Measurements from ENCODE around the gene CRYM.
"Not testable (repeated sequence)": the region's sequence is repeated elsewhere in the genome, so short reads cannot be mapped to it uniquely, and the experiment has no call there.

Gene CRYM

GRCh38 chr16:21279501-21279900 is 1.4 kb upstream of the CRYM start:
- DNase-seq (ENCODE audit: low spot score), result no peak

DNA sequence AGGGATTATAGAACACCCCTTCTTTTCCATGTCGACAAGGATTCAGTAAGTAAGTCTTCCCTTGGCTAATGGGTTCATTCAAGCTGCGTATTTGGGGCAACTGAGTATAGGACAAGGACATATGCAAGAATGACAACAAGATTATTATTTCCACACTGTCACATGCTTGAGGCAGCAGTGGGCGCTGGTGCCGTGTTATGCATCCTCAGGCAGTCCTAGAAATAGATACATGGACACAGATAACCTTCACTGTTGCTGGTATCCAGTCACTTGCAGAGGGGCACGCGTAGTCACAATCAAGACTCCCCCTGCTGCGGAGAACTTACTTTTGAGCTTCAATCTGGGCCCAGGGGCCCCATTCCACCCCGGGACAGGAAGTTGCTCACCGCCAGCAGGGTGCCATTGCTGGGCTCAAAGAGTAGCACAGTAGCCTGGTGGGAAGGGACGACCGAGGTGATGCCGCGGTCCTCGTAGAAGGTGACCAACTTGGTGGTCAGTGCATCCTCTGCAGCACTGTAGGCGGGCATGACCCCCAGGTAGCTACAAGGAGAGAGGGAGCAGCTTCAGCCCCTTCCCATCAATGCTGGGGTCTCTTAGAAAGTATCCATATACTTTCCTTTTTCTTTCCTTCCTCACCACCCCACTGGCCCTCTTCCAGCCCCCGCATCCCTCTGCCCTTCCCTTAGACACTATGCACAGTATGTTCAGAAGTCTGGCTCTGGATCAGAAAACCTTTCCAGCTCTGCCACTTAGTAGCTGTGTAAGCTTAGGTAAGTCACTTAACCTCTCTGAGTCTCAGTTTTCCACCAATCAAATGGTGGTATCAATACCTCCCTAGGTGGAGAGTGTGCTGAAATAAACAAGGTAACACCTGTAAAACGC is 804 bp downstream of the CRYM start:
- DNase-seq (ENCODE audit: low spot score), result no peak

DNA sequence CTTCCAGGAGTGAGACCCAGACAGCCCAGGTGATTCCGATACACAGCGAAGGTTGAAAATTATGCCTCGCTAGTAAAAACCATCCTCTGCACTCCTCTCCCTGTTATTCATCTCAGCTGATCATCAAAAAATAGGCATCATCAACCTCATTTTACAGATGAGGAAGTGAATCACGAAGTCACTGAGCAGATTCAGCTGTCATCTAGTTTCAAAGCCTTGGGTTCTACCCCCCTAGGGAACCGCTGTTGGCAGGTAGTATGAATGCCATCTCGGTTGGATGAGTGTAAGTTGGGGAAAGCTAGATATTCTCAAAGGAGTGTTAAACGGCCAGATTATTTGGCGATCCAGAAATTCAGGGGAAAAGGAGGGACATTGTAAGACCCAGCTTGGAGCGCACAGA is 2.0 kb downstream of the CRYM start:
- DNase-seq (ENCODE audit: low spot score), result no peak

DNA sequence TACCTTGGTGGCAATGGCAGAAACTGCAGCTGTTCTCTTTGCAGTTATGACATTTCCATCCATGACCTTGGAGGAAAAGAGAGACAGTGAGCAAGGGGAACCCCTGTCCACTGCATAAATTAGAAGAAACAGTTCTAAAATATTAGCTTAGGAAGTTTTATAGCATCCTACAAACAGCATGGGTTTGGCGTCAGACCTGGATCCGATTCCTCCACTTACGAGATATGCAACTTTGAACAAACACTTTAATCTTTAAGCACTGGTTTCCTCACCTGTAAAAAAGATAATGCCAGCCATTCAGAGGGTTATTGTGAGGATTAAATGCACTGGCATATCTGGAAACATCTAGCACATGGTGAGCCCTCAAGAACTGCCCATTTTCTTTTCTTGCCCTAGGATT is 2.6 kb downstream of the CRYM start:
- no peak for DNase-seq (ENCODE audit: low spot score)

DNA sequence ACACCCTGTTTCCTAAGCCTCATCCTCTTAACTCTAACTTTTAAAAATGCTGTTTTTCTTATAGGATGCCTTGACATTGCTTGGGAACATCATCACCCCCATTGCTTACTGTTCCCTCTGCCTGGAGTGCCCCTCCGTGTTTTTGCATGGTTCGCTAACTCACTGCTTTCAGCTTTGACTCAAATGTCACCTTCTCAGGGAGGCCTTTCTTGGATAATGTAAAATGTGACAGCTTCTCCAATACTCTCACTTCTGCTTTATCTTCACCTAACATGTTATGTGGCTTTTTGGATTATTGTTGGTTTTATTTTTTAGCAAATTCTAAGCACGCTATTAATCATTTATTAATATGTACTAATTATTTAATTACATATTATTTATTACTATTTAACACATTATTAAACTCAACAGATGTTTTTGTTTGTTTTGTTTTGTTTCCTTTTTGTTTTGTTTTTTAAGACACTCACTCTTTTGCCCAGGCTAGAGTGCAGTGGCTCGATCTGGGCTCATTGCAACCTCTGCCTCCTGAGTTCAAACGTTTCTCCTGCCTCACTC is 3.8 kb downstream of the CRYM start:
- no peak for DNase-seq (ENCODE audit: low spot score)

GRCh38 chr16:21272763-21273162 is 5.3 kb downstream of the CRYM start:
- DNase-seq (ENCODE audit: low spot score), result not testable (repeated sequence)

DNA sequence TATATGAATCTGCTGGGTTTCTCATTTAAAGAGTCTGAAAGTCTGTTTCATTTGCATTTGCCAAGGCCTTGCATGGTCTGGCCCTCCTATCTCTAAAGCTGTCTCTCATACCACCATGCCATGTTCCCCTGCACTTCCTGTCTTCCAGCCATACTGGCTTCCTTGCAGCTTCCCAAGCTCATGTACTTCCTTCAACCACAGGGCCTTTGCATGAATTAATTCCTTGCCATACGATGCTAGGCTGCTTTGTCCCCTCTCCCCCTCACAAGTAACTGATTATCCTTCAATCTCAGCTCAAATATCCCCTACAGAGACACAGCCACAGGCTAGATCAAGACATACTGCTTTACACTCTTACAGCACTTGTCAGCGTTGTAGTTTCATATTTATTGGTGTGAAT is 5.8 kb downstream of the CRYM start:
- DNase-seq (ENCODE audit: low spot score), result no peak

GRCh38 chr16:21268236-21268635 is 9.9 kb downstream of the CRYM start:
- DNase-seq (ENCODE audit: low spot score), result no peak

GRCh38 chr16:21267298-21267697 is 10.8 kb downstream of the CRYM start:
- no peak for DNase-seq (ENCODE audit: low spot score)

DNA sequence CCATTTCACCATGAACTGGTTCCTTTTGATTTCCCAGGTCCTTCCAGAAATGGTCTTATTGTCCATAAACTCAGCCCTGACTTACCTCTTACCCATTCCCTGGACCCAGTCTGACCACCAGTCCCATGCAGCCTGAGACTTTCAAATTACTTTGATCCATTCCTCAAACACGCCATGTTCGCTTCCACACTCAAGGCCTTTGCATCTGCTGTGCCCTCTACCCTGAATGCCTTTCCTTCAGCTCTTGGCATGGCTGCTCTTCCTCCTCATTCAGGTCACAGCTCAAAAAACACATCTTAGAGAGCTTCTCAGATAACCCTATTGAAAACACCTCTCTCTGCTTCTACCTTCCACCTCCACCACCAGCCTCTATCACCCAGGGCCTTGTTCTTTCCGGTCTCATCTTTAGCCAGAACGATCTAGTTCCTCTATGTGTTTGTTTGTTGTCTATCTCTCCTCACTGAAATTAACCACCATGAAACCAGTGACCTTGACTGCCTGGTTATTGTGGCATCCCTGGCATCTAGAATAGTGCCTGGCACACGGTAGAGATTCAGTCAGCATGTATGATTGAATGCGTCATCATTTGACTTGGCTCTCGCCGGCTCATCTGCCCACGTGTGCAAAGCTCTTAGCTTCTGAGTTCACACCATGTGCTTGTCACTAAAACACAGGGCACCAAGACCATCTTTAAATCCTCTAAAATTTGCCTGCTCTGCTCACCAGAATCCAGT is 12.8 kb downstream of the CRYM start:
- peak; percentile 28 for DNase-seq (ENCODE audit: low spot score)

DNA sequence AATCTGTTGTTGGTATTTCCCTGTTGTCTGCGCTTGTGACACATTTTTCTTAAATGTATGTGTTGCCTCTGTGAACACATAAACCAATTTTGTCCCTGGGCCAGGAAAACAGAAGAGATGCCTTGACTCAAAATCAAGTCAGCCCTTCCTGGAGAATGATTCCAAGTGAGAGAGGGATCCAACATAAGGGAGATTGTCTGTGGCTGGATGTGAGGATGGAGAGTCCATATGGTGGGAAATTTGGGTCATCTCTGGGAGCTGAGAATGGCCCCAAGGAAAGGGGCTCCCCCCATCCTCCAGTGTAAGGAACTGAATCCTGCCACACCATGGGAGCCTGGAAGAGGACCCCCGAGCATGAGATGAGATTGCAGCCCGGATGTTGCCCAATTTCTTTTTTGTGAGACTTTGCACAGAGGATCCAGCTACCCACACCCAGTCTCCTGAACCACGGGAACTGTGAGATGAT is 13.5 kb downstream of the CRYM start:
- DNase-seq (ENCODE audit: low spot score), result no peak

DNA sequence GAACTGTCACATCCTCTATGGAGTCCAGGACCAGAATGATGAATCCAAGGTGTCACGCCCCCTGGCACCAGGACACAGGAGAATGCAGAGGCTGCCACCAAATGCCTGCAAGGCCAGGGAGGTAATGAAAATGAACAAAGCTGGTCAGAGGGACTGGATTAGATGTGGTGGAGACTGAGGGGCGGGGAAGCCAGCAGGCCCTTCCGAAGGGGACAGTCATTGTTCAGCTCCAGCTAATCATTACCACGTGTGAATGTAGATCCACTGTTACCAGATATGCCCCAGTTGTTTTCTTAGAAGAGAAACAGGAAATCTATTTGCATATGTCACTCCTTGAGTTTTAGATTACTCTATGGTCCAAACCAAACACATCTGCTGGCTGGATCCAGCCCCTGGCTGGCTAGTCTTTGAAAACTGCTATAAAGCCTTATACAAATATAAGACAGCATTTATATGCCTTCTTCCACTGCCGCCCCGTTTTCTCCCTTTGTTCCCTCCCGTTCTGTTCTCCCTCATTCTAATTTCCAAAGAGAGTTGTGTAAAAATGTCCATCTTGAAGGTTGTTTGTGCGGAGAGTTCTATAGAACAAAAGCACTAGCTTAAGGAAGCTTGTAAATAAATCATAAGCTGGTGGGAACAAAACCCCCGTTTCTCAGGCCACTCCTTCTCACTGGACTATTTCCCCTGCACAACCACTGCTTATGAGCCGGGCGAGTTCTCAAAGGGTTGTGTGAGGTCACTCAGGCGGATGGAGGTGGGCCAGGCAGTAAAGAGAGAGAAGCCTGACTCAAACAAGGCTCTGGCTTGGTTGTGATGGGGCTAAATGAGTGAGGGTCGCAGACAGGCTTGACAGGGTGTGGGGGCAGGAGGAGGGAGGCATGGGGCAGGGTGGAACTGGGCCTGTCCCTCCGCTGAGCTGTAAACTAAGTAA is 14.2 kb downstream of the CRYM start:
- peak; percentile 70 for DNase-seq (ENCODE audit: low spot score)

DNA sequence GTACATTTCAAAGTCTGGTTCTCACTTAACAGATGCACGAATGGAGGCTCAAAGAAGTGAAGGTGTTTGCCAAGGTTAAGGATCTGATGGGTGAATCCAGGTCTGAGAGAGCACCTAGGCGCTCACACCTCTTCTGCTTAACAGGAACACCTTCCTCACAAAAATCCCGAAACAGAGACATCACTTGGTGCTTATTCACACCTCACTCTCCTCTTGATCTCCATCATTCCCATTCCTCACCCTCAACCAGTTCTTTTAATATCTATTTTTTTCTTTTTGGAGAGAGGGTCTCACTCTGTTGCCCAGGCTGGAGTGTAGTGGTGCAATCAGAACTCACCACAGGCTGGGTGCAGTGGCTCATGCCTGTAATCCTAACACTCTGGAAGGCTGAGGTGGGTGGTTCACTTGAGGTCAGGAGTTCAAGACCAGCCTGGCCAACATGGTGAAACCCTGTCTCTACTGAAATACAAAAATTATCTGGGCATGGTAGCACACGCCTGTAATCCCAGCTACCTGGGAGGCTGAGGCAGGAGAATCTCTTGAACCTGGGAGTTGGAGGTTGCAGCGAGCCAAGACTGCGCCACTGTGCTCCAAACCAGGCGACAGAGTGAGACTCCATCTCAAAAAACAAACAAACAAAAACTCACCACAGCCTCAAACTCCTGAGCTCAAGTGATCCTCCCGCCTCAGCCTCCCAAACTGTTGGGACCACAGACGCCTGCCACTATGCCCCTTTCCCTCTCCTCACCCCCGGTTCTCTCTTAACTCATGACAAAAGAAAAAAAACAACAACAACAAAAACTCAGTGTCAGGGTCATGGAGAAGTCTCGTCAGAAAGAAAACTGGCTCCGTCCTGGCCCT is 15.1 kb downstream of the CRYM start:
- no peak for DNase-seq (ENCODE audit: low spot score)

DNA sequence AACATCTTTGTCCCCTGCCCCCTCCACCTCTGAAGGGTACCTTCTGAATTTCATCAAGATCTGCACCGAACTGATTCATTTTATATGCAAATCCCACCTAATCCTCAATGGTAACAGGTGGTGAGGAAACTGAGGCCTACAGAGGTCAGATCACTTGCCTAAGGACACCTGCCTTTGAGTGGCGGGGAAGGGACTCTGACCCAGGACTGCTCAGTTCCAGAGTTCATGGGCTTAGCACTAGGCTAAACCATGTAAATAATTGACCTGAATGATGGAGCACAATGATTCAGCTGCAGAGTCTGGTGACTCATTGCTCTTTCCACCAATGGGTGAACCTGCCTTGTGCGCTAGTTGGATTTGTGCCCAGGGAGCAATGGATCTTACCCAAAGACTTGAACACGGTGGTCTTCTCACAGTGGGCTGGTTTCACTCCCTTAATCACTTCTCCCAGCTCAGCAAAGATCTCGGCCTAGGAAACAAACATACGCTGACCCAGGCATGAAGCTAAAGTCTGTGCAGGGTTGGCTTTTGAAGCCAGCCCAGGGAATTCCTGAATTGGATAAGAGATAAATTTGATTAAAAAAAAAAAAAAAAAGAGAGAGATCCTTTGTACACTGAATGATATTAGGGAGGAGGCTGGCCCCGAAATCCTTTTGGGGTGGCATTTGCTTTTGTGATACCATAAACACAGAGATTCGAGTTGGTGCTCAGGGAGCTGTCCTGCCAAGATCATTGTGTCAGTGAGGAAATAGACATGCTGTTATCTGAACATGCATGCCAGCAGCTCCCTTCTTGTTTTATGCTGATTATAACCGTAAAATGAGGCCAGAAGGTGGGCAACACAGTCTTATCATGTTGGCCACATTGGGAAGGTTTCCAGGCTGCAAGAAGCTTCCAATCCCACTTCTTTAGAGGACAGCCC is 17.0 kb downstream of the CRYM start:
- peak; percentile 46 for DNase-seq (ENCODE audit: low spot score)

GRCh38 chr16:21257284-21257683 is 20.8 kb downstream of the CRYM start:
- no peak for DNase-seq (ENCODE audit: low spot score)

DNA sequence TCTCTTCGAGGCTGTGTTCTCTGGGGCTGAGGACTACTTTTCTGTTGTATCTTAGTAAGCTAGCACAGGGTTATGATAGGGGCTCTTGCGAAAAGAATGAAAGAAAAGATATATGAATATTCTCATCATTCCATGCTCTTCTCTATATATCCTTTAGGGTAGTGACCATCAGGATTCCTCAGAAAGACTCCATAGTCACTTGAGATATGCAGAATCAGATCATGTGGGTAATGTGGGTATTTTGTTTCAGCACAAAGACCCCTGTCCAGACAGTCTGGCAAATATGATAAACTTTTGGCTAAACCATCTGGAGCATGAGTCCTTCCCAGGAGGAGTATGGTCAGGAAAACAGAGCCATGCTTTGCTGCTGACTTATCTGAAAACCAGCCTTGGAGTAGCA is 21.5 kb downstream of the CRYM start:
- no peak for DNase-seq (ENCODE audit: low spot score)

GRCh38 chr16:21253470-21253869 is 24.6 kb downstream of the CRYM start:
- DNase-seq (ENCODE audit: low spot score), result no peak

GRCh38 chr16:21250072-21250923 is 27.8 kb downstream of the CRYM start:
- DNase-seq (ENCODE audit: low spot score), result no peak

DNA sequence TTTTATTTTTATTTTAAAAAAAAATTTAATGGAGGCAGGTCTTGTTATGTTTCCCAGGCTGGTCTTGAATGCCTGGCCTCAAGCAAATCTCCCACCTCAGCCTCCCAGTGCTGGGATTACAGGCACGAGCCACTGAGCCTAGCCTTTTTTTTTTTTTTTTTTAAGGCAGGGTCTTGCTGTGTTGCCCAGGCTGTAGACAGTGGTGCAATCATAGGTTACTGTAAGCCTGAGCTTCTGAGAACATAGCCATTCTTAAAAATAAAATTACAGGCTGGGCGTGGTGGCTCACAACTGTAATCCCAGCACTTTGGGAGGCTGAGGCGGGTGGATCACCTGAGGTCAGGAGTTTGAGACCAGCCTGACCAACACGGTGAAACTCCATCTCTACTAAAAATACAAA is 29.9 kb downstream of the CRYM start:
- DNase-seq (ENCODE audit: low spot score), result not testable (repeated sequence)
